OCI-LY7 (cell line): ENCODE results near the gene TUBE1.

Experiments
- CTCF ChIP-seq: fragments of 200-600 bp; sonication (generic); conservative IDR thresholded peaks from 2 replicates; pipeline ENCODE4 v1.5.1; 2014; ENCODE audit warnings: mild to moderate bottlenecking, antibody characterized with exemption, low read length, moderate library complexity, mixed read lengths
- EZH2phosphoT487 ChIP-seq: fragments of 200-600 bp; sonication (generic); IDR thresholded peaks from 2 replicates; pipeline ENCODE4 v1.6.1; 2018; ENCODE audit warnings: low read depth, borderline replicate concordance, mild to moderate bottlenecking, mixed run types, antibody characterized with exemption, low read length, moderate library complexity, mixed read lengths

- no peak for TF ChIP-seq CTCF
- no peak for TF ChIP-seq EZH2phosphoT487
These were observed 19.3 kb upstream of the TUBE1 start for GRCh38 chr6:112106562-112106961.
